BLaER1 treated with 17β-estradiol and CSF1 and Interleukin-3, amounts not matched to agents 10 nM and 100 nM (cell line): ENCODE measurements around the gene BCAS4.

ENCODE experiments used
- H3K27ac ChIP-seq, 11 experiments: shearing (Covaris generic); formaldehyde crosslinking; 2 replicates each; pipeline ENCODE4 v1.8.1; 2022
- H3K27me3 ChIP-seq, 11 experiments: shearing (Covaris generic); formaldehyde crosslinking; 2 replicates each; pipeline ENCODE4 v1.8.1; 2022
- H3K36me3 ChIP-seq, 11 experiments: shearing (Covaris generic); formaldehyde crosslinking; 2 replicates each; pipeline ENCODE4 v1.8.1; 2022
- H3K4me1 ChIP-seq, 10 experiments: shearing (Covaris generic); formaldehyde crosslinking; 2 replicates each; pipeline ENCODE4 v1.8.1; 2022
- H3K4me2 ChIP-seq, 11 experiments: shearing (Covaris generic); formaldehyde crosslinking; 2 replicates each; pipeline ENCODE4 v1.8.1; 2022
- H3K4me3 ChIP-seq, 10 experiments: shearing (Covaris generic); formaldehyde crosslinking; 2 replicates each; pipeline ENCODE4 v1.8.1; 2022
- H3K9ac ChIP-seq, 11 experiments: shearing (Covaris generic); formaldehyde crosslinking; 2 replicates each; pipeline ENCODE4 v1.8.1; 2022
- H3K9me3 ChIP-seq, 11 experiments: shearing (Covaris generic); formaldehyde crosslinking; replicated peaks in 1 of 11; 2 replicates each; pipeline ENCODE4 v1.8.1; 2022
- H4K20me1 ChIP-seq, 11 experiments: shearing (Covaris generic); formaldehyde crosslinking; 2 replicates each; pipeline ENCODE4 v1.8.1; 2022
- Cebpa-rat ChIP-seq, 11 experiments: shearing (Covaris generic); IDR thresholded peaks; 2 replicates each; pipeline ENCODE4 v1.8.1; 2022

The BCAS4 gene

GRCh38 chr20:50885068-50885467, 90.2 kb downstream of the BCAS4 start:
- TF ChIP-seq Cebpa-rat (IDR thresholded peaks at IDR 0.05): no peak
- Histone ChIP-seq H3K9me3 (no peaks in the 10 kb centered on the region), H3K27ac (no peak overlapping the region), H3K9ac (no peak overlapping the region), H3K4me3 (no peak overlapping the region), H3K4me2 (no peak overlapping the region), H4K20me1 (peaks cover 24 to 72% (median 51%) of the 10 kb centered on the region in 11 experiments; a peak in 21 of 22 replicates), H3K27me3 (no peaks in the 10 kb centered on the region), H3K36me3 (peaks cover 29 to 92% (median 59%) of the 10 kb centered on the region in 11 experiments), H3K4me1 (no peaks in the 10 kb centered on the region)

DNA sequence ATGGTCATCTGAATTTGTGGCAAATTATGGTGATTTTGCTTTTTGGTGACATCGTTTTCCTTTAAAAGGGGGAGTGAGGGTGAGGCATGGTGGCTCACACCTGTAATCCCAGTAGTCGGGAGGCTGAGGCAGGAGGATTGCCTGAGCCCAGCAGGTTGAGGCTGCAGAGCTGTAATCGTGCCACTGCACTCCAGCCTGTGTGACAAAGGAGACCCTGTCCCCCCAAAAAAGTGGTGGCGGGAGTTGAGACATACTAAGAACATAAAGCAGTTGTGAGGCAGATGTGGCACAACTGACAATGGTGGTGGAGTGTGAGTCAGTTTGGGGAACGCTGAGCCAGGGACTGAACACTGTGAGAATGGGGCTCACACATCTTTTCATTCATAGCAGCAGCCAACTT, 90.9 kb downstream of the BCAS4 start:
- TF ChIP-seq Cebpa-rat (IDR thresholded peaks at IDR 0.05): no peak
- Histone ChIP-seq H3K27ac (no peak overlapping the region), H3K4me2 (no peak overlapping the region), H3K9ac (no peak overlapping the region), H3K4me3 (no peak overlapping the region), H3K4me1 (no peaks in the 10 kb centered on the region), H3K27me3 (no peaks in the 10 kb centered on the region), H4K20me1 (peaks cover 30 to 76% (median 59%) of the 10 kb centered on the region in 11 experiments; a peak in 21 of 22 replicates), H3K9me3 (no peaks in the 10 kb centered on the region), H3K36me3 (peaks cover 36 to 92% (median 59%) of the 10 kb centered on the region in 11 experiments)

DNA sequence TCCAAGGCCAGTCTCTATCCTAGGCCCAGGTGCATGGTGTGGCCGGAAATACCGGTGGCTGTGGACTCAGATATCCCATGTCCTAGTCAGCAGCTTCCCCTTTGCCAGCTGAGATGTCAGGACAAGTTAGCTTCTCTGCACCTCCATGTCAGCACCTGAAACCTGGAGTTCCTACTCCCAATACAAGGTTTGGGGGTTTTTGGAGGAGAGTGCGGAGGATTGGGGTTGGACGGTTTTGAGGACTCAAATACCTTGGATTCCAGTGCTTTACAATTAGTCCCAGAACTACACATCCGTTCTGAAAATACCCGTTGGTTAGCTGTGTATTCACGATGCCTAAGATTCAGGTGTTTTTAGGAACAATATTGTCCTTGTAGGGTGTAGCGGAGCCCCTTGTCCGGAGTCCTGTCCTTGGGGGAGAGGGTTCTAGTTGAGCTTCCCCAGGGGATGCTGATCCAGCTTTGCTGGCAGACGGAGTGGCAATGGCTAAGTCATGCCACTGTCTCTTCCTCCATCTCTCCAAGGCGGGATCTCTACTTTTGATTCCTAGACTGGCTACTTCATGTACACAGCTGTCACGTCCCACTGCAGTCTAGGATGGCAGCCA, 91.4 kb downstream of the BCAS4 start:
- no peak overlapping the region for H3K9ac ChIP-seq
- no peak for TF ChIP-seq Cebpa-rat (IDR thresholded peaks at IDR 0.05)
- H3K4me1 ChIP-seq: peaks cover 0 to 4% (median 1%) of the 10 kb centered on the region in 10 experiments; a peak in 5 of 20 replicates
- peaks cover 35 to 81% (median 64%) of the 10 kb centered on the region in 11 experiments; a peak in 21 of 22 replicates for H4K20me1 ChIP-seq
- H3K9me3 ChIP-seq: no peaks in the 10 kb centered on the region
- no peak overlapping the region for H3K27ac ChIP-seq
- peaks cover 41 to 93% (median 62%) of the 10 kb centered on the region in 11 experiments for H3K36me3 ChIP-seq
- H3K4me2 ChIP-seq: no peak overlapping the region
- H3K4me3 ChIP-seq: no peak overlapping the region
- H3K27me3 ChIP-seq: no peaks in the 10 kb centered on the region

GRCh38 chr20:50887576-50887975, 92.7 kb downstream of the BCAS4 start:
- Histone ChIP-seq H3K9ac (no peak overlapping the region), H3K4me2 (no peak overlapping the region), H3K36me3 (peaks cover 54 to 94% (median 74%) of the 10 kb centered on the region in 11 experiments), H3K27ac (no peak overlapping the region), H4K20me1 (peaks cover 48 to 94% (median 77%) of the 10 kb centered on the region in 11 experiments; a peak in 21 of 22 replicates), H3K4me3 (no peak overlapping the region), H3K4me1 (peaks cover 6 to 16% (median 8%) of the 10 kb centered on the region in 10 experiments; a peak in 18 of 20 replicates), H3K27me3 (no peaks in the 10 kb centered on the region), H3K9me3 (no peaks in the 10 kb centered on the region)
- no peak for TF ChIP-seq Cebpa-rat (IDR thresholded peaks at IDR 0.05)

DNA sequence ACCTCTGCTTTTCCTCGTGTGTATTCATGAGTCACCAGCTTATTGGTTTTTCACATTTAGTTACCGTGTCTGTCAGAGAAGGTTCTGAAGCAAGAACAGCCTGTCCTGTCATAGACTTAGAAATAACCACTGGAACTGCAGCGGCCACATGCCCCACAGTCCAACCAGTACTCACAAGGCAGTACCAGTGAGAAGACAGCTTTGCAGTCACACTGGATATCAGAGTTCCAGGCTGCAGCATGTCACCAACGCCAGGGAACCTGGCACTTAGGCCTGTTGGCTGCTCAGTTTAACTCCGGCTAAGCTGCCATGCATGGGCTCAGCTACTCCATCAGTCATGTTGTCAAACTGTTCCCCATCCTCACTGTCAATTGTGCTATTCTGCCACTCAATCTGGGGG, 96.3 kb downstream of the BCAS4 start:
- Histone ChIP-seq H3K27me3 (no peaks in the 10 kb centered on the region), H3K4me3 (no peak overlapping the region), H3K9me3 (no peaks in the 10 kb centered on the region), H3K36me3 (peaks cover 84 to 100% (median 95%) of the 10 kb centered on the region in 11 experiments), H3K4me2 (no peak overlapping the region), H4K20me1 (peaks cover 78 to 100% (median 96%) of the 10 kb centered on the region in 11 experiments; a peak in 21 of 22 replicates), H3K9ac (no peak overlapping the region), H3K4me1 (peaks cover 7 to 28% (median 21%) of the 10 kb centered on the region in 10 experiments; a peak in 19 of 20 replicates), H3K27ac (no peak overlapping the region)
- no peak for TF ChIP-seq Cebpa-rat (IDR thresholded peaks at IDR 0.05)

GRCh38 chr20:50892394-50892793, 97.5 kb downstream of the BCAS4 start:
- H3K9ac ChIP-seq: no peak overlapping the region
- peaks cover 83 to 100% (median 98%) of the 10 kb centered on the region in 11 experiments; a peak in 21 of 22 replicates for H4K20me1 ChIP-seq
- TF ChIP-seq Cebpa-rat (IDR thresholded peaks at IDR 0.05): no peak
- no peak overlapping the region for H3K4me3 ChIP-seq
- peaks cover 7 to 28% (median 21%) of the 10 kb centered on the region in 10 experiments; a peak in 19 of 20 replicates for H3K4me1 ChIP-seq
- H3K36me3 ChIP-seq: peaks cover 87 to 100% (median 100%) of the 10 kb centered on the region in 11 experiments
- no peak overlapping the region for H3K27ac ChIP-seq
- H3K9me3 ChIP-seq: no peaks in the 10 kb centered on the region
- H3K27me3 ChIP-seq: no peaks in the 10 kb centered on the region
- H3K4me2 ChIP-seq: peak overlapping the region in 8 of 11 experiments; percentile 2 to 36 (median 20); a peak in 12 of 22 replicates

- Histone ChIP-seq H3K36me3 (peaks cover 88 to 100% (median 100%) of the 10 kb centered on the region in 11 experiments), H4K20me1 (peaks cover 84 to 100% (median 99%) of the 10 kb centered on the region in 11 experiments; a peak in 21 of 22 replicates), H3K4me1 (peaks cover 7 to 28% (median 21%) of the 10 kb centered on the region in 10 experiments; a peak in 19 of 20 replicates), H3K9me3 (no peaks in the 10 kb centered on the region), H3K27ac (no peak overlapping the region), H3K4me3 (no peak overlapping the region), H3K4me2 (peak overlapping the region in 3 of 11 experiments; percentile 3 to 37 (median 24); a peak in 2 of 22 replicates), H3K27me3 (no peaks in the 10 kb centered on the region), H3K9ac (no peak overlapping the region)
- TF ChIP-seq Cebpa-rat (IDR thresholded peaks at IDR 0.05): no peak
Measured at GRCh38 chr20:50893620-50894019, 98.8 kb downstream of the BCAS4 start.

DNA sequence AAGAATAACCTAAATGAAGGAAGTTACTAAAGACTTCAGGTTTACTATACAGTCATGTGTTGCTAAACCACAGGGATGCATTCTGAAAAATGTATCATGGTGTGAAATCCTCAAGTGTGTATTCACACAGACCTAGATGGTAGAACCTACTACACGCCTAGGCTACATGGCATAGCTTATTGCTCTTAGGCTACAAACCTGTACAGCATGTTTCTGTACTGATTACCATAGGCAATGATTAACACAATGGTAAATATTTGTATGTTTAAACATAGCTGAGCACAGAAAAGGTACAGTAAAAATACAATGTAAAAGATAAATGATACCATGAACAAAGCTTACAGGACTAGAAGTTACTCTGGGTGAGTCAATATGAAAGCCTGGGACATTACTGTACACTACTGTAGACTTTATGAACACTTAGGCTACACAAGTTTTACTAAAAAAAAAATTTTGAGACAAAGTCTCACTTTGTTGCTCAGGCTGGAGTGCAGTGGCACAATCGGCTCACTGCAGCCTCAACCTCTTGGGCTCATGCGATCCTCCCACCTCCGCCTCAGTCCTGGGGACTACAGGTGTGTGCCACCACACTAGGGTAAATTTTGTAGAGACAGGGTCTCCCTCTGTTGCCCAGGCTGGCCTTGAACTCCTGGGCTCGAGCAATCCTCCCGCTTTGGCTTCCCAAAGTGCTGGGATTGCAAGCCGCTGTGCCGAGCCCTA, 100.4 kb downstream of the BCAS4 start:
- peaks cover 85 to 100% (median 99%) of the 10 kb centered on the region in 11 experiments; a peak in 21 of 22 replicates for H4K20me1 ChIP-seq
- peaks cover 88 to 100% (median 100%) of the 10 kb centered on the region in 11 experiments for H3K36me3 ChIP-seq
- no peak overlapping the region for H3K4me2 ChIP-seq

DNA sequence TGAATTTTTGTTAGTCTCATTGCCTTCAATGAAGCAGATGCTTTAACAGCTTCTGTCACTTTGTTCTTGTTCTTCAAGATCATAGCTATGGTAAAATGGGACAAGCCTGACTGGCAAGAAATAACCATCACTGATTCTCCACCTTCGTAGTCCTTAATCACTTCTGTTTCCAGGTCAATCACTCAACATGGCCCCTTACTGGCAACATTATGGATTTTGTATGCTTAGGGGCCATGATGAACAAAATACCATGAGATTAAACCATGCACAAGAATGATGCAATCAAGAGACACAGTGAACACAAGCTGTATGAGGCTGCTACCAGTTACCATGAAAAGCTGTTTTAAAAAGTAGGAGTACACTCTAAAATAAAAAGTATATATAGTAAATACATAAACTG, 103.6 kb downstream of the BCAS4 start:
- H3K4me1 ChIP-seq: peaks cover 0 to 7% (median 4%) of the 10 kb centered on the region in 10 experiments; a peak in 11 of 20 replicates
- H3K27ac ChIP-seq: no peak overlapping the region
- no peak overlapping the region for H3K4me3 ChIP-seq
- no peak overlapping the region for H3K4me2 ChIP-seq
- peaks cover 95 to 100% (median 100%) of the 10 kb centered on the region in 11 experiments for H3K36me3 ChIP-seq
- H3K27me3 ChIP-seq: no peaks in the 10 kb centered on the region
- TF ChIP-seq Cebpa-rat (IDR thresholded peaks at IDR 0.05): no peak
- peaks cover 82 to 100% (median 99%) of the 10 kb centered on the region in 11 experiments for H4K20me1 ChIP-seq
- no peaks in the 10 kb centered on the region for H3K9me3 ChIP-seq
- H3K9ac ChIP-seq: no peak overlapping the region

More for the DNA sequence above, 100.4 kb downstream of the BCAS4 start:
- TF ChIP-seq Cebpa-rat (IDR thresholded peaks at IDR 0.05): no peak
- Histone ChIP-seq H3K27ac (no peak overlapping the region), H3K4me1 (peaks cover 7 to 28% (median 21%) of the 10 kb centered on the region in 10 experiments; a peak in 19 of 20 replicates), H3K9me3 (no peaks in the 10 kb centered on the region), H3K27me3 (no peaks in the 10 kb centered on the region), H3K4me3 (no peak overlapping the region), H3K9ac (no peak overlapping the region)
